GM23338 (cell line): Measurements from ENCODE around the gene BLOC1S6. TPM values are rescaled to one million over a fixed set of nuclear protein-coding genes. Genes with fewer than 3 reads are reported as not detected.

Experiments used
- ATAC-seq: fragments of 200-7000 bp; cut with Tn5 transposase; 3 replicates; pipeline ENCODE4 v1.9.1; 2020
- DNase-seq: peaks from one replicate; pipeline ENCODE4 v3.0.0-alpha.2; 2015; ENCODE audit warnings: low spot score
- H2AFZ ChIP-seq: fragments of 200-600 bp; sonication (generic); 2 replicates; pipeline ENCODE4 v1.8.0; 2016; ENCODE audit warnings: antibody characterized with exemption, mild to moderate bottlenecking, moderate library complexity
- H3F3A ChIP-seq: fragments of 200-600 bp; sonication (generic); replicated peaks from 2 replicates; pipeline ENCODE4 v1.8.0; 2017; ENCODE audit warnings: antibody characterized with exemption, mixed run types, low read depth
- H3K27ac ChIP-seq: fragments of 200-600 bp; sonication (generic); 2 replicates; pipeline ENCODE4 v1.6.1; 2016; ENCODE audit warnings: low read depth
- H3K27me3 ChIP-seq: fragments of 200-600 bp; sonication (generic); 2 replicates; pipeline ENCODE4 v1.8.0; 2016; ENCODE audit warnings: mild to moderate bottlenecking, mixed run types, moderate library complexity; ENCODE audit not compliant: insufficient read depth
- H3K36me3 ChIP-seq: fragments of 200-600 bp; sonication (generic); 2 replicates; pipeline ENCODE4 v1.8.0; 2016; ENCODE audit warnings: mild to moderate bottlenecking; ENCODE audit not compliant: insufficient read depth
- H3K4me1 ChIP-seq: fragments of 200-600 bp; sonication (generic); 2 replicates; pipeline ENCODE4 v1.8.0; 2016; ENCODE audit warnings: mild to moderate bottlenecking, moderate library complexity; ENCODE audit not compliant: insufficient read depth
- H3K4me2 ChIP-seq: fragments of 200-600 bp; sonication (generic); 2 replicates; pipeline ENCODE4 v1.7.1; 2017; ENCODE audit warnings: mixed run types
- H3K4me3 ChIP-seq: fragments of 200-600 bp; sonication (generic); 2 replicates; pipeline ENCODE4 v1.6.1; 2016; ENCODE audit warnings: mixed run types
- H3K79me2 ChIP-seq: fragments of 200-600 bp; sonication (generic); replicated peaks from 2 replicates; pipeline ENCODE4 v1.8.0; 2017; ENCODE audit warnings: mild to moderate bottlenecking; ENCODE audit not compliant: insufficient read depth
- H3K9me2 ChIP-seq: fragments of 200-600 bp; sonication (generic); 2 replicates; pipeline ENCODE4 v1.8.0; 2017; ENCODE audit not compliant: insufficient read depth
- H4K20me1 ChIP-seq: fragments of 200-600 bp; sonication (generic); replicated peaks from 2 replicates; pipeline ENCODE4 v1.8.0; 2017; ENCODE audit warnings: mild to moderate bottlenecking; ENCODE audit not compliant: insufficient read depth
- H3K27ac Mint-ChIP-seq: 2 replicates; pipeline ENCODE4 v1.8.0; 2020; ENCODE audit warnings: inconsistent platforms, mild to moderate bottlenecking, moderate library complexity, mixed read lengths
- H3K27me3 Mint-ChIP-seq: 3 replicates; pipeline ENCODE4 v1.8.0; 2022; ENCODE audit warnings: low read depth, mild to moderate bottlenecking, moderate library complexity, mixed read lengths, inconsistent platforms; ENCODE audit not compliant: insufficient read depth, poor library complexity
- H3K36me3 Mint-ChIP-seq: 3 replicates; pipeline ENCODE4 v1.8.0; 2021; ENCODE audit warnings: low read depth, mild to moderate bottlenecking, inconsistent platforms, moderate library complexity, mixed read lengths
- H3K4me1 Mint-ChIP-seq: 3 replicates; pipeline ENCODE4 v1.8.0; 2020; ENCODE audit warnings: mild to moderate bottlenecking, inconsistent platforms, mixed read lengths
- H3K4me3 Mint-ChIP-seq: 3 replicates; pipeline ENCODE4 v1.8.0; 2021; ENCODE audit warnings: moderate library complexity, mild to moderate bottlenecking, inconsistent platforms, mixed read lengths
- H3K9me3 Mint-ChIP-seq: 3 replicates; pipeline ENCODE4 v1.8.0; 2020; ENCODE audit warnings: moderate library complexity, mild to moderate bottlenecking, inconsistent platforms, mixed read lengths
- EZH2 ChIP-seq: fragments of 200-600 bp; sonication (generic); IDR thresholded peaks from one replicate; pipeline ENCODE4 v1.8.0; 2017; ENCODE audit warnings: antibody characterized with exemption, mild to moderate bottlenecking, low read depth; ENCODE audit not compliant: unreplicated experiment
- JUNB ChIP-seq: IDR thresholded peaks from one replicate; pipeline ENCODE4 v1.6.1; 2016; ENCODE audit warnings: antibody characterized with exemption; ENCODE audit not compliant: unreplicated experiment
- NANOG ChIP-seq: IDR thresholded peaks from 2 replicates; pipeline ENCODE4 v1.6.1; 2016; ENCODE audit warnings: antibody characterized with exemption, borderline replicate concordance
- ZNF114 ChIP-seq: fragments of 250-450 bp; sonication (Bioruptor Pico); IDR thresholded peaks from 2 replicates; pipeline ENCODE4 v1.5.0; 2020; ENCODE audit warnings: mild to moderate bottlenecking, moderate library complexity
- ZNF331 ChIP-seq: fragments of 250-450 bp; sonication (Bioruptor Pico); IDR thresholded peaks from 2 replicates; pipeline ENCODE4 v1.5.0; 2020; ENCODE audit warnings: low read depth, mild to moderate bottlenecking, moderate library complexity
- polyA plus RNA-seq: library from polyadenylated mRNA; unstranded; fragments of >200 nt; fragmentation: Nextera tagmentation; extraction: Ambion mirVana; gene quantifications from 2 replicates; pipeline ENCODE4 v1.2.1, GENCODE V29; 2016
- total RNA-seq: library from RNA; depleted of rRNA; stranded (reverse); fragments of >200 nt; shearing (Covaris generic); gene quantifications from 2 replicates; pipeline ENCODE4 v1.2.3, GENCODE V29; 2014
- TF ChIP-seq, protein P1 (sequence below): fragments of 250-450 bp; sonication (Bioruptor Pico); IDR thresholded peaks from 2 replicates; pipeline ENCODE4 v1.5.0; 2020; ENCODE audit warnings: mild to moderate bottlenecking, moderate library complexity
- TF ChIP-seq, protein P2 (sequence below): IDR thresholded peaks from one replicate; pipeline ENCODE4 v1.6.1; 2018; ENCODE audit warnings: antibody characterized with exemption; ENCODE audit not compliant: unreplicated experiment

Gene BLOC1S6
- total and polyA plus RNA-seq, 2 experiments from 2014 or later, result 20.9 to 28.4 TPM

DNA sequence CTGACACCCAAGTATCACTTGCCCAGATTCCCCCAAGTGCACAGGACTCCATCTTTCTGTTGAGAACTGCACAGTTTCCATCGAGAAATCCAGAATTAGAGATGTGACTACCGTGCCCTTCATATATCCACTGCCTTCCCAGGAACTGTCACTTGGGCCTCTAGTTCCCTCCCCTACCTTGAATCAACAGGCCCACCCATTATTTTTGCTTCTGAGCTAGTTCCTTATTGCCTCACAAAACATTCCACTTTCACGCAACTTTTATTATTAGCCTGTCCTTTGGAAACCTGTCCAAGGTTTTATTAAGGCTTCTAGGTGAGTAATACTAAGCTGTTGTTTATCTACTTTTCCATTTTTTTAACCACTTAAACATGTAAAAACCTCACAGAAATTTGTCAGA is 47.5 kb upstream of the BLOC1S6 start (continued):
- TF ChIP-seq, protein P1, sequence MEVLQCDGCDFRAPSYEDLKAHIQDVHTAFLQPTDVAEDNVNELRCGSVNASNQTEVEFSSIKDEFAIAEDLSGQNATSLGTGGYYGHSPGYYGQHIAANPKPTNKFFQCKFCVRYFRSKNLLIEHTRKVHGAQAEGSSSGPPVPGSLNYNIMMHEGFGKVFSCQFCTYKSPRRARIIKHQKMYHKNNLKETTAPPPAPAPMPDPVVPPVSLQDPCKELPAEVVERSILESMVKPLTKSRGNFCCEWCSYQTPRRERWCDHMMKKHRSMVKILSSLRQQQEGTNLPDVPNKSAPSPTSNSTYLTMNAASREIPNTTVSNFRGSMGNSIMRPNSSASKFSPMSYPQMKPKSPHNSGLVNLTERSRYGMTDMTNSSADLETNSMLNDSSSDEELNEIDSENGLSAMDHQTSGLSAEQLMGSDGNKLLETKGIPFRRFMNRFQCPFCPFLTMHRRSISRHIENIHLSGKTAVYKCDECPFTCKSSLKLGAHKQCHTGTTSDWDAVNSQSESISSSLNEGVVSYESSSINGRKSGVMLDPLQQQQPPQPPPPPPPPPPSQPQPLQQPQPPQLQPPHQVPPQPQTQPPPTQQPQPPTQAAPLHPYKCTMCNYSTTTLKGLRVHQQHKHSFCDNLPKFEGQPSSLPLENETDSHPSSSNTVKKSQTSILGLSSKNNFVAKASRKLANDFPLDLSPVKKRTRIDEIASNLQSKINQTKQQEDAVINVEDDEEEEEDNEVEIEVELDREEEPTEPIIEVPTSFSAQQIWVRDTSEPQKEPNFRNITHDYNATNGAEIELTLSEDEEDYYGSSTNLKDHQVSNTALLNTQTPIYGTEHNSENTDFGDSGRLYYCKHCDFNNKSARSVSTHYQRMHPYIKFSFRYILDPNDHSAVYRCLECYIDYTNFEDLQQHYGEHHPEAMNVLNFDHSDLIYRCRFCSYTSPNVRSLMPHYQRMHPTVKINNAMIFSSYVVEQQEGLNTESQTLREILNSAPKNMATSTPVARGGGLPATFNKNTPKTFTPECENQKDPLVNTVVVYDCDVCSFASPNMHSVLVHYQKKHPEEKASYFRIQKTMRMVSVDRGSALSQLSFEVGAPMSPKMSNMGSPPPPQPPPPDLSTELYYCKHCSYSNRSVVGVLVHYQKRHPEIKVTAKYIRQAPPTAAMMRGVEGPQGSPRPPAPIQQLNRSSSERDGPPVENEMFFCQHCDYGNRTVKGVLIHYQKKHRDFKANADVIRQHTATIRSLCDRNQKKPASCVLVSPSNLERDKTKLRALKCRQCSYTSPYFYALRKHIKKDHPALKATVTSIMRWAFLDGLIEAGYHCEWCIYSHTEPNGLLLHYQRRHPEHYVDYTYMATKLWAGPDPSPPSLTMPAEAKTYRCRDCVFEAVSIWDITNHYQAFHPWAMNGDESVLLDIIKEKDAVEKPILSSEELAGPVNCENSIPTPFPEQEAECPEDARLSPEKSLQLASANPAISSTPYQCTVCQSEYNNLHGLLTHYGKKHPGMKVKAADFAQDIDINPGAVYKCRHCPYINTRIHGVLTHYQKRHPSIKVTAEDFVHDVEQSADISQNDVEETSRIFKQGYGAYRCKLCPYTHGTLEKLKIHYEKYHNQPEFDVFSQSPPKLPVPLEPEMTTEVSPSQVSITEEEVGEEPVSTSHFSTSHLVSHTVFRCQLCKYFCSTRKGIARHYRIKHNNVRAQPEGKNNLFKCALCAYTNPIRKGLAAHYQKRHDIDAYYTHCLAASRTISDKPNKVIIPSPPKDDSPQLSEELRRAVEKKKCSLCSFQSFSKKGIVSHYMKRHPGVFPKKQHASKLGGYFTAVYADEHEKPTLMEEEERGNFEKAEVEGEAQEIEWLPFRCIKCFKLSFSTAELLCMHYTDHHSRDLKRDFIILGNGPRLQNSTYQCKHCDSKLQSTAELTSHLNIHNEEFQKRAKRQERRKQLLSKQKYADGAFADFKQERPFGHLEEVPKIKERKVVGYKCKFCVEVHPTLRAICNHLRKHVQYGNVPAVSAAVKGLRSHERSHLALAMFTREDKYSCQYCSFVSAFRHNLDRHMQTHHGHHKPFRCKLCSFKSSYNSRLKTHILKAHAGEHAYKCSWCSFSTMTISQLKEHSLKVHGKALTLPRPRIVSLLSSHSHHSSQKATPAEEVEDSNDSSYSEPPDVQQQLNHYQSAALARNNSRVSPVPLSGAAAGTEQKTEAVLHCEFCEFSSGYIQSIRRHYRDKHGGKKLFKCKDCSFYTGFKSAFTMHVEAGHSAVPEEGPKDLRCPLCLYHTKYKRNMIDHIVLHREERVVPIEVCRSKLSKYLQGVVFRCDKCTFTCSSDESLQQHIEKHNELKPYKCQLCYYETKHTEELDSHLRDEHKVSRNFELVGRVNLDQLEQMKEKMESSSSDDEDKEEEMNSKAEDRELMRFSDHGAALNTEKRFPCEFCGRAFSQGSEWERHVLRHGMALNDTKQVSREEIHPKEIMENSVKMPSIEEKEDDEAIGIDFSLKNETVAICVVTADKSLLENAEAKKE (CRISPR knock-in tag), result no peak
- TF ChIP-seq EZH2 (no peak), ZNF331 (no peak)

DNA sequence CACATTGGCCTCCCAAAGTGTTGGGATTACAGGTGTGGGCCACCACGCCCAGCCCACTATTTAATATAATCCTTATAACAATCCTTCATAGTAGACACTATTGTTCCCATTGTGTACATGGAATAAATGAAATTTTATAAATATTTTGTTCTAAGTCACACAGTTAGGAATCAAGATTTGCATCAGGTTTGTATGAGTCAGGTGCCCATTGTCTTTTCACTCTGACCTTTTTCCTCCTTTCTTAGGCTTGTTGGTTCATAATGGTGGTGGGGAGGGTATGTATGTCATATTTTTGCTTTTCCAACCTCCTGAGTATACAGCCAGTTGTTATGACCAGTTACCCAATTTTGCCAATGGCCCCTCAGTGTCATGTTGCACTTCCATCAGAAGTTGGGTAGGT is 46.6 kb upstream of the BLOC1S6 start:
- Histone ChIP-seq H4K20me1 (no peaks in the 10 kb centered on the region), H3K36me3 (no peaks in the 10 kb centered on the region), H3K79me2 (no peaks in the 10 kb centered on the region), H2AFZ (no peak overlapping the region), H3K9me2 (no peaks in the 10 kb centered on the region), H3K27me3 (no peaks in the 10 kb centered on the region), H3F3A (no peaks in the 10 kb centered on the region), H3K4me1 (peaks cover 5% of the 10 kb centered on the region), H3K4me2 (no peak overlapping the region), H3K4me3 (no peak overlapping the region), H3K27ac (no peak overlapping the region)
- H3K4me3 Mint-ChIP-seq, result no peak overlapping the region
- no peak overlapping the region for H3K27ac Mint-ChIP-seq
- H3K9me3 Mint-ChIP-seq, result no peaks in the 10 kb centered on the region
- DNase-seq (no peak), ATAC-seq (no peak)
- peaks cover 4% of the 10 kb centered on the region for H3K27me3 Mint-ChIP-seq
- no peaks in the 10 kb centered on the region for H3K36me3 Mint-ChIP-seq
- H3K4me1 Mint-ChIP-seq, result peaks cover 7% of the 10 kb centered on the region; the same call in 2 of the 3 replicates
- TF ChIP-seq ZNF331 (no peak), ZNF114 (CRISPR knock-in tag) (no peak), JUNB (no peak), NANOG (no peak), EZH2 (no peak)
- TF ChIP-seq, protein P2, sequence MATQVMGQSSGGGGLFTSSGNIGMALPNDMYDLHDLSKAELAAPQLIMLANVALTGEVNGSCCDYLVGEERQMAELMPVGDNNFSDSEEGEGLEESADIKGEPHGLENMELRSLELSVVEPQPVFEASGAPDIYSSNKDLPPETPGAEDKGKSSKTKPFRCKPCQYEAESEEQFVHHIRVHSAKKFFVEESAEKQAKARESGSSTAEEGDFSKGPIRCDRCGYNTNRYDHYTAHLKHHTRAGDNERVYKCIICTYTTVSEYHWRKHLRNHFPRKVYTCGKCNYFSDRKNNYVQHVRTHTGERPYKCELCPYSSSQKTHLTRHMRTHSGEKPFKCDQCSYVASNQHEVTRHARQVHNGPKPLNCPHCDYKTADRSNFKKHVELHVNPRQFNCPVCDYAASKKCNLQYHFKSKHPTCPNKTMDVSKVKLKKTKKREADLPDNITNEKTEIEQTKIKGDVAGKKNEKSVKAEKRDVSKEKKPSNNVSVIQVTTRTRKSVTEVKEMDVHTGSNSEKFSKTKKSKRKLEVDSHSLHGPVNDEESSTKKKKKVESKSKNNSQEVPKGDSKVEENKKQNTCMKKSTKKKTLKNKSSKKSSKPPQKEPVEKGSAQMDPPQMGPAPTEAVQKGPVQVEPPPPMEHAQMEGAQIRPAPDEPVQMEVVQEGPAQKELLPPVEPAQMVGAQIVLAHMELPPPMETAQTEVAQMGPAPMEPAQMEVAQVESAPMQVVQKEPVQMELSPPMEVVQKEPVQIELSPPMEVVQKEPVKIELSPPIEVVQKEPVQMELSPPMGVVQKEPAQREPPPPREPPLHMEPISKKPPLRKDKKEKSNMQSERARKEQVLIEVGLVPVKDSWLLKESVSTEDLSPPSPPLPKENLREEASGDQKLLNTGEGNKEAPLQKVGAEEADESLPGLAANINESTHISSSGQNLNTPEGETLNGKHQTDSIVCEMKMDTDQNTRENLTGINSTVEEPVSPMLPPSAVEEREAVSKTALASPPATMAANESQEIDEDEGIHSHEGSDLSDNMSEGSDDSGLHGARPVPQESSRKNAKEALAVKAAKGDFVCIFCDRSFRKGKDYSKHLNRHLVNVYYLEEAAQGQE, result no peak
